Measurements from ENCODE around the gene MXD1. TPM values are rescaled to one million over a fixed set of nuclear protein-coding genes. Genes with fewer than 3 reads are reported as not detected.

MXD1 gene
- total RNA-seq, 6 experiments from 2014 or later = 3.5 to 13.1 (median 4.3) TPM

GRCh38 chr2:69977186-69977585, 62.3 kb downstream of the MXD1 start:
- Histone ChIP-seq H3K27me3 (no peaks in the 10 kb centered on the region), H3K9me3 (no peaks in the 10 kb centered on the region), H3K27ac (no peak overlapping the region), H3K4me1 (peaks cover 0 to 38% (median 8%) of the 10 kb centered on the region in 4 donors), H3K4me3 (no peak overlapping the region), H3K36me3 (no peaks in the 10 kb centered on the region)
- DNase-seq (peak in 1 of 3 donors; percentile 60), ATAC-seq (no peak)
- intact Hi-C loops (cut with DNase I) = no loop called here
- TF ChIP-seq CTCF (IDR thresholded peaks at IDR 0.05) = no peak
- TF ChIP-seq POLR2A (IDR thresholded peaks at IDR 0.05) = no peak
- 72% methylated on average over 6 of the region's 8 CpGs for WGBS (ENCODE audit: insufficient coverage, low coverage, low lambda C conversion rate, missing lambda C conversion rate)

DNA sequence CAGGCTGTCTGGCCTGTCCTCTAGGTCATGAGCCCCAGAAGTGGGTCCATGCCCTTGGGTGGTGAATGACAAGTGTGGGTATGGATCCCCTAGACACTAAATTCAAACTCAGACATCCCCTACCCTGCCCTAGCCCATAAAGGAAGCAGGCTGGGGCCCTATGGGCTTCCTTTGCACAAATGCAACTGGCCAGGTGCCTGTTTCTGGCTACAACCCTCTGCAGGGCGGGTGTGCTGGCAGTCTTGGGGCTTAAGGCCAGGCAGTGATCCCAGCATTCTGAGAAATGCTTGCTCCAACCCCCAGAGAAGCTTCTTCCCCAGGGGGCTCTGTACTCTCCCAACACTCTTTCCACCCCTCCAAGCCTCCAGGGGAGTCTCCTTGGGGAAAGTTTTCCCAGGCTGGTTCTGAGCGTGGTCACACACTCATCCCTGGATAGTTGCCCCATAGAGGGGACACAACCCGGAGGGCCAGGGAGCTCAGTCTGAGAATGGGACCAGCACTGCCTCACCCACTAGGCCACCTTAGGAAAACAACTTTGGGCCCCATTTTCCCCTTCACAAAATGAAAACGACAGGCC, 63.1 kb downstream of the MXD1 start:
- peak overlapping the region in 1 of 3 donors; percentile 75 for H3K27ac ChIP-seq
- H3K9me3 ChIP-seq = no peaks in the 10 kb centered on the region
- no peak overlapping the region for H3K4me3 ChIP-seq
- no peak for TF ChIP-seq POLR2A (IDR thresholded peaks at IDR 0.05)
- TF ChIP-seq CTCF (IDR thresholded peaks at IDR 0.05) = no peak
- DNase-seq = no peak
- 83% methylated on average over 1 of the region's 4 CpGs for WGBS (ENCODE audit: insufficient coverage, low coverage, low lambda C conversion rate, missing lambda C conversion rate)
- H3K4me1 ChIP-seq = peaks cover 0 to 38% (median 8%) of the 10 kb centered on the region in 4 donors
- no peaks in the 10 kb centered on the region for H3K36me3 ChIP-seq
- intact Hi-C loops (cut with DNase I) = no loop called here
- no peak for ATAC-seq
- H3K27me3 ChIP-seq = no peaks in the 10 kb centered on the region

GRCh38 chr2:69979902-69980807, 65.2 kb downstream of the MXD1 start:
- no peak overlapping the region for H3K4me3 ChIP-seq
- 72% methylated on average over 8 of the region's 8 CpGs for WGBS (ENCODE audit: insufficient coverage, low coverage, low lambda C conversion rate, missing lambda C conversion rate)
- intact Hi-C loops (cut with DNase I) = no loop called here
- peaks cover 0 to 38% (median 8%) of the 10 kb centered on the region in 4 donors for H3K4me1 ChIP-seq
- peak overlapping the region; percentile 55 to 75 (median 59) for H3K27ac ChIP-seq
- ATAC-seq (peak; percentile 49 to 69 (median 63)), DNase-seq (no peak)
- no peaks in the 10 kb centered on the region for H3K9me3 ChIP-seq
- H3K27me3 ChIP-seq = no peaks in the 10 kb centered on the region
- no peak for TF ChIP-seq CTCF (IDR thresholded peaks at IDR 0.05)
- TF ChIP-seq POLR2A (IDR thresholded peaks at IDR 0.05) = no peak
- H3K36me3 ChIP-seq = no peaks in the 10 kb centered on the region

GRCh38 chr2:69983392-69983966, 68.6 kb downstream of the MXD1 start:
- ATAC-seq (no peak), DNase-seq (no peak)
- no peaks in the 10 kb centered on the region for H3K27me3 ChIP-seq
- H3K27ac ChIP-seq = no peak overlapping the region
- TF ChIP-seq POLR2A (IDR thresholded peaks at IDR 0.05) = no peak
- no peak for TF ChIP-seq CTCF (IDR thresholded peaks at IDR 0.05)
- no peak overlapping the region for H3K4me3 ChIP-seq
- peaks cover 0 to 31% (median 8%) of the 10 kb centered on the region in 4 donors for H3K4me1 ChIP-seq
- H3K9me3 ChIP-seq = no peaks in the 10 kb centered on the region
- 83% methylated on average over 2 of the region's 3 CpGs for WGBS (ENCODE audit: insufficient coverage, low coverage, low lambda C conversion rate, missing lambda C conversion rate)
- H3K36me3 ChIP-seq = no peaks in the 10 kb centered on the region
- intact Hi-C loops (cut with DNase I) = no loop called here
